Measurements from ENCODE around the gene SCN10A.

Gene SCN10A

GRCh38 chr3:38816026-38816425 is at the start of gene SCN10A:
SCN10A (minus strand) TSS chr3:38816217; CDS start chr3:38794010, 22,207 bp downstream.
- no peak for DNase-seq

- DNase-seq = no peak
Observed at GRCh38 chr3:38853011-38853410, 37.0 kb upstream of the SCN10A start.

GRCh38 chr3:38843898-38844297 is 27.9 kb upstream of the SCN10A start:
- no peak for DNase-seq

- DNase-seq = no peak
Observed at GRCh38 chr3:38842266-38842965, 26.4 kb upstream of the SCN10A start.

GRCh38 chr3:38840987-38841386 is 25.0 kb upstream of the SCN10A start:
- no peak for DNase-seq

- no peak for DNase-seq
Observed at GRCh38 chr3:38837358-38837757, 21.3 kb upstream of the SCN10A start.

GRCh38 chr3:38836561-38836960 is 20.5 kb upstream of the SCN10A start:
- no peak for DNase-seq

- no peak for DNase-seq
Observed at GRCh38 chr3:38835939-38836338, 19.9 kb upstream of the SCN10A start.

- no peak for DNase-seq
Observed at GRCh38 chr3:38834717-38835116, 18.7 kb upstream of the SCN10A start.

GRCh38 chr3:38834110-38834509 is 18.1 kb upstream of the SCN10A start:
- DNase-seq = peak; percentile 6 to 35

- no peak for DNase-seq
Observed at GRCh38 chr3:38829404-38829803, 13.4 kb upstream of the SCN10A start.

- no peak for DNase-seq
Observed at GRCh38 chr3:38828681-38829080, 12.7 kb upstream of the SCN10A start.

- no peak for DNase-seq
Observed at GRCh38 chr3:38827791-38828190, 11.8 kb upstream of the SCN10A start.

GRCh38 chr3:38826001-38826400 is 10.0 kb upstream of the SCN10A start:
- DNase-seq = no peak

- DNase-seq = no peak
Observed at GRCh38 chr3:38824349-38824748, 8.3 kb upstream of the SCN10A start.

GRCh38 chr3:38823722-38824121 is 7.7 kb upstream of the SCN10A start:
- DNase-seq = no peak

- no peak for DNase-seq
Observed at GRCh38 chr3:38823186-38823585, 7.2 kb upstream of the SCN10A start.

- no peak for DNase-seq
Observed at GRCh38 chr3:38811822-38812221, 4.2 kb downstream of the SCN10A start.

- peak in 1 of 2 donors; percentile 15 for DNase-seq
Observed at GRCh38 chr3:38805765-38806386, 10.1 kb downstream of the SCN10A start.

GRCh38 chr3:38805004-38805403 is 11.0 kb downstream of the SCN10A start:
- no peak for DNase-seq

- DNase-seq = no peak
Observed at GRCh38 chr3:38800511-38800910, 15.5 kb downstream of the SCN10A start.

- DNase-seq = no peak
Observed at GRCh38 chr3:38793721-38794120, 22.3 kb downstream of the SCN10A start.

GRCh38 chr3:38792983-38793382 is 23.0 kb downstream of the SCN10A start:
- no peak for DNase-seq

- DNase-seq = no peak
Observed at GRCh38 chr3:38782148-38782547, 33.9 kb downstream of the SCN10A start.

GRCh38 chr3:38773528-38773927 is 42.5 kb downstream of the SCN10A start:
- no peak for DNase-seq
